HepG2 (cell line): ENCODE measurements around the gene KIAA1755. TPM values are rescaled to one million over a fixed set of nuclear protein-coding genes. Genes with fewer than 3 reads are reported as not detected.

Source experiments
- ATAC-seq: fragments of 200-7000 bp; cut with Tn5 transposase; 3 replicates; pipeline ENCODE4 v1.9.1; 2020; ENCODE audit warnings: mild to moderate bottlenecking, moderate library complexity
- BruUV-seq: library from RNA; stranded (reverse); fragments of 400-500 nt; replicated peaks from 2 replicates; lab custom pipeline; 2021; lab: Mats Ljungman, UMichigan
- CTCF ChIA-PET: fragments of 300-600 bp; formaldehyde crosslinking; extraction: SDS; loops from one replicate; lab custom pipeline; 2021; ENCODE audit warnings: low total read pairs, inconsistent platforms, low intra/inter-chr PET ratio; lab: Yijun Ruan, JAX
- POLR2A ChIA-PET: fragments of 350-600 bp; sonication (Branson Sonifier 250); formaldehyde crosslinking; loops from one replicate; lab custom pipeline; 2020; ENCODE audit warnings: antibody characterized with exemption, inconsistent platforms; lab: Yijun Ruan, JAX
- DNase-seq: peaks from one replicate; pipeline ENCODE4 v3.0.0-alpha.2; 2015; ENCODE audit warnings: low spot score
- FAIRE-seq: peaks from 3 replicates; lab custom pipeline; 2011; peaks lifted over from hg19 to GRCh38; lab: Jason Lieb, UNC
- H2AFZ ChIP-seq: one replicate; pipeline ENCODE4 v1.6.1; 2011; ENCODE audit warnings: low read length, inconsistent platforms
- H3K27ac ChIP-seq: fragments of 300-600 bp; 3 replicates; pipeline ENCODE4 v1.8.0; 2011; ENCODE audit warnings: mixed run types, mild to moderate bottlenecking, mixed read lengths, low read length, inconsistent platforms; ENCODE audit not compliant: insufficient read depth; ENCODE audit errors: extremely low read length
- H3K27me3 ChIP-seq, 2 experiments: fragments of 200-600 bp in 1 of 2; 2 replicates in 1 of 2; 3 replicates in 1 of 2; pipeline versions ENCODE4 v1.6.0 to v1.8.0; 2011; ENCODE audit warnings: low read length in 2 of 2, mild to moderate bottlenecking in 2 of 2, moderate library complexity in 2 of 2, inconsistent platforms in 1 of 2; ENCODE audit not compliant: insufficient read depth in 2 of 2, control insufficient read depth in 1 of 2
- H3K36me3 ChIP-seq, 2 experiments: fragments of 200-600 bp in 1 of 2; replicated peaks in 1 of 2; 2 replicates in 1 of 2; 3 replicates in 1 of 2; pipeline versions ENCODE4 v1.5.1 to v1.8.0; 2011; ENCODE audit warnings: low read length in 2 of 2, inconsistent platforms in 1 of 2; ENCODE audit not compliant: insufficient read depth in 2 of 2, control insufficient read depth in 1 of 2
- H3K4me1 ChIP-seq: 2 replicates; pipeline ENCODE4 v1.5.1; 2012; ENCODE audit warnings: low read length, inconsistent platforms; ENCODE audit not compliant: insufficient read depth
- H3K4me2 ChIP-seq: 2 replicates; pipeline ENCODE4 v1.6.0; 2011; ENCODE audit warnings: low read depth, low read length, inconsistent platforms
- H3K4me3 ChIP-seq, 3 experiments: fragments of 200-600 bp in 1 of 3; sonication (generic), shearing (Covaris generic) in 1 of 3; replicated peaks in 1 of 3; 2 replicates each; pipeline ENCODE4 v1.5.1; 2011 to 2016; ENCODE audit warnings: low read length in 3 of 3, inconsistent platforms in 2 of 3, low read depth in 2 of 3, mild to moderate bottlenecking in 2 of 3, control low read depth in 1 of 3, mixed read lengths in 1 of 3; ENCODE audit not compliant: insufficient read depth in 1 of 3
- H3K79me2 ChIP-seq: one replicate; pipeline ENCODE4 v1.6.1; 2011; ENCODE audit warnings: low read length, inconsistent platforms; ENCODE audit not compliant: insufficient read depth
- H3K9ac ChIP-seq: 2 replicates; pipeline ENCODE4 v1.6.0; 2011; ENCODE audit warnings: mild to moderate bottlenecking, low read depth, low read length, inconsistent platforms; ENCODE audit not compliant: insufficient read depth
- H3K9me3 ChIP-seq: 2 replicates; pipeline ENCODE4 v1.5.1; 2012; ENCODE audit warnings: mild to moderate bottlenecking, low read length
- H4K20me1 ChIP-seq: 2 replicates; pipeline ENCODE4 v1.6.0; 2011; ENCODE audit warnings: inconsistent platforms, mild to moderate bottlenecking, low read length, moderate library complexity; ENCODE audit not compliant: insufficient read depth
- EED ChIP-seq: sonication (generic); formaldehyde crosslinking; IDR thresholded peaks from 2 replicates; pipeline ENCODE4 v1.5.0; 2020; ENCODE audit warnings: mild to moderate bottlenecking, missing genetic modification reagents
- GATA4 ChIP-seq: sonication (generic); IDR thresholded peaks from 2 replicates; pipeline ENCODE4 v1.6.1; 2016; ENCODE audit warnings: antibody characterized with exemption, low read depth, borderline replicate concordance
- NFIC ChIP-seq: IDR thresholded peaks from 2 replicates; pipeline ENCODE4 v1.6.1; 2012; ENCODE audit warnings: mild to moderate bottlenecking, low read length, inconsistent platforms
- NR2C2 ChIP-seq: sonication (generic); formaldehyde crosslinking; IDR thresholded peaks from 2 replicates; pipeline ENCODE4 v1.4.0; 2020; ENCODE audit warnings: missing genetic modification reagents, mild to moderate bottlenecking, moderate library complexity, borderline replicate concordance
- SMARCE1 ChIP-seq: fragments of 450-650 bp; IDR thresholded peaks from 2 replicates; pipeline ENCODE4 v1.6.1; 2017; ENCODE audit warnings: borderline replicate concordance
- ZNF12 ChIP-seq: sonication (generic); formaldehyde crosslinking; IDR thresholded peaks from 2 replicates; pipeline ENCODE4 v1.5.0; 2020; ENCODE audit warnings: missing genetic modification reagents
- ZNF30 ChIP-seq: sonication (generic); formaldehyde crosslinking; IDR thresholded peaks from 2 replicates; pipeline ENCODE4 v1.5.0; 2020; ENCODE audit warnings: mild to moderate bottlenecking, missing genetic modification reagents
- WGBS: methylation state at CpG from one replicate; pipeline ENCODE4 v1.1.6; 2017; ENCODE audit warnings: low lambda C conversion rate; 5-methylcytosine and 5-hydroxymethylcytosine counted together
- in situ Hi-C: cut with HindIII; loops from 2 replicates; pipeline ENCODE4 v1.10.0; 2017; ENCODE audit warnings: low pct_unique_long_range_greater_than_20kb; ENCODE audit not compliant: extremely low pct_ligation_motif_present
- intact Hi-C: fragments of 100-400 bp; cut with micrococcal nuclease; formaldehyde crosslinking; loops from one replicate; pipeline ENCODE4 v1.10.0; 2022; ENCODE audit not compliant: unreplicated experiment
- polyA plus RNA-seq, 8 experiments: library from polyadenylated mRNA; depleted of rRNA in 3 of 8; stranded (reverse) in 7 of 8; unstranded in 1 of 8; fragments of >200 nt; fragmentation: Illumina TruSeq in 4 of 8; extraction: Trizol in 4 of 8; gene quantifications; 2 replicates each; pipeline versions ENCODE4 v1.2.1 to v1.2.3, GENCODE V29; 2011 to 2016; ENCODE audit warnings: low read depth in 4 of 8, missing spikeins in 1 of 8, mixed read lengths in 1 of 8; ENCODE audit not compliant: insufficient read depth in 1 of 8
- total RNA-seq, 5 experiments: library from RNA; depleted of rRNA; stranded (reverse); fragments of >200 nt; fragmentation: Illumina TruSeq; extraction: Trizol; gene quantifications; 2 replicates each; pipeline ENCODE4 v1.2.3, GENCODE V29; 2016; ENCODE audit warnings: low read depth in 1 of 5
- TF ChIP-seq, protein P1 (sequence below): sonication (generic); formaldehyde crosslinking; conservative IDR thresholded peaks from 2 replicates; pipeline ENCODE4 v1.5.0; 2020; ENCODE audit warnings: missing genetic modification reagents
- TF ChIP-seq, protein P2 (sequence below): sonication (generic); formaldehyde crosslinking; IDR thresholded peaks from 2 replicates; pipeline ENCODE4 v1.9.0; 2021; ENCODE audit warnings: missing genetic modification reagents, borderline replicate concordance
- TF ChIP-seq, protein P3 (sequence below): sonication (generic); formaldehyde crosslinking; conservative IDR thresholded peaks from 2 replicates; pipeline ENCODE4 v1.4.0; 2020; ENCODE audit warnings: missing genetic modification reagents
- TF ChIP-seq, protein P4 (sequence below): sonication (generic); formaldehyde crosslinking; IDR thresholded peaks from 2 replicates; pipeline ENCODE4 v1.4.0; 2020; ENCODE audit warnings: mild to moderate bottlenecking, missing genetic modification reagents
- TF ChIP-seq, protein P5 (sequence below): fragments of 450-650 bp; IDR thresholded peaks from 2 replicates; pipeline ENCODE4 v1.6.1; 2016

Gene KIAA1755
- total and polyA plus RNA-seq, 2 of the 13 experiments (the other 11 are each of a cell fraction or from before 2014, with no cell fraction given): 0.04 TPM; not detected in 1

DNA sequence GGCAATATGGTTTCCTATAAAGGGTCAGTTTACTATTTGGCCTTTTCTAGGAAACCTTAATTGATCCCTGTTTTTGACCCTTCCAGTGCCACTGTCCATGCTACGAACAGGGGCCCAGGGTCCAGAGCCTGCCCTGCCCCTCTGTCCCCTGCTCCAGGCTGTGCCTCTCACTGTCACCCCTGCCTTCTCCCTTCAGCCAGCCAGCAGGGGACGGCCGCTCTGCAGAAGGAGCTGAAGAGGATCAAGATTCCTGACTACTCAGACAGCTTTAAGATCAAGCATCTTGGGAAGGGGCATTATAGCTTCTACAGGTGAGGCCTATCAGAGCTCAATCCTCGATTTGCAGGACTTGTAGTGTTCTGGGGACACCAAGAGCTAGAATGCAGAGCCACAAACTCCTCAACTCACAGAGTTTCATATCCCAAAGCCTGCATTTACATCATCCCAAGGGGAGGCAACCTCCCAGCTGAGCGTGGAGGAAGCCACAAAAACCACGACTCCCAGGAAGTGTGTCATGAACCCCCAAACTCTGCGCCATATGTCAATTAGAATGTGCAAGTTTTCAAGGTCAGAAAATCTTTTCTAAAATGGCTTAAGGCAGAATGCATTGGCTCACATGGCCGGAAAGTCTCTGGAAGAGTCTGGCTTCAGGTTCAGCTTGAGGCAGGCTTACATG lies 47.0 kb upstream of the KIAA1755 start (continued):
- no peak for TF ChIP-seq NR2C2
- TF ChIP-seq NFIC: no peak
- TF ChIP-seq ZNF30 (CRISPR knock-in tag): no peak

DNA sequence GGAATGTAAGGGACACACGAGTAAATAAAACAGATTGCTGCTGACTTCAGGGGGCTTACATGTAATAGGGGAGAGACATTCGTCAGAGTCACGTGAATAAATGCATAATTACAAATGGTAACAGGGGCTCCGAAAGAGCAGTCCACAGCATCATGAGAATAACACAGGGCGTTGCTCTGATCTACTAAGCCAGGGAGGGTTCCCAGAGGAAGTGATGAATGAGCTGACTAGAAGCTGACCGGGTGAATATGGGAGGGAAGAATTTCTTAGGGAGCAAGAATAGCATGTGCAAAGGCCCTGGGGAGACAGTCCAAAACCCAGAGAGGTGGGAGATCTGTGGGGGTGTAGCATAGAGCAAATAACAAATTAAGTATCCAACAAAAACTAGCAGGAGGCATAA lies 45.8 kb upstream of the KIAA1755 start:
- in situ Hi-C loops (no loop called here), intact Hi-C loops (no loop called here)
- no peak overlapping the region for H3K9ac ChIP-seq
- ChIA-PET POLR2A (no interaction called here), CTCF (no interaction called here)
- DNase-seq (no peak), ATAC-seq (no peak), FAIRE-seq (no peak)
- no TSS peak for BruUV-seq
- no peaks in the 10 kb centered on the region for H4K20me1 ChIP-seq
- H3K27ac ChIP-seq: no peak overlapping the region
- H3K79me2 ChIP-seq: no peaks in the 10 kb centered on the region
- H3K27me3 ChIP-seq: peaks cover 2 to 20% of the 10 kb centered on the region in 2 experiments; a peak in 2 of 5 replicates
- 29% methylated on average over 6 of the region's 6 CpGs for WGBS
- H3K4me1 ChIP-seq: no peaks in the 10 kb centered on the region
- H3K4me3 ChIP-seq: no peak overlapping the region
- no peaks in the 10 kb centered on the region for H3K9me3 ChIP-seq
- no peaks in the 10 kb centered on the region for H3K36me3 ChIP-seq
- no peak overlapping the region for H2AFZ ChIP-seq
- no peak overlapping the region for H3K4me2 ChIP-seq
- TF ChIP-seq GATA4: no peak
- TF ChIP-seq, protein P1, sequence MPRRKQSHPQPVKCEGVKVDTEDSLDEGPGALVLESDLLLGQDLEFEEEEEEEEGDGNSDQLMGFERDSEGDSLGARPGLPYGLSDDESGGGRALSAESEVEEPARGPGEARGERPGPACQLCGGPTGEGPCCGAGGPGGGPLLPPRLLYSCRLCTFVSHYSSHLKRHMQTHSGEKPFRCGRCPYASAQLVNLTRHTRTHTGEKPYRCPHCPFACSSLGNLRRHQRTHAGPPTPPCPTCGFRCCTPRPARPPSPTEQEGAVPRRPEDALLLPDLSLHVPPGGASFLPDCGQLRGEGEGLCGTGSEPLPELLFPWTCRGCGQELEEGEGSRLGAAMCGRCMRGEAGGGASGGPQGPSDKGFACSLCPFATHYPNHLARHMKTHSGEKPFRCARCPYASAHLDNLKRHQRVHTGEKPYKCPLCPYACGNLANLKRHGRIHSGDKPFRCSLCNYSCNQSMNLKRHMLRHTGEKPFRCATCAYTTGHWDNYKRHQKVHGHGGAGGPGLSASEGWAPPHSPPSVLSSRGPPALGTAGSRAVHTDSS (CRISPR knock-in tag): no peak
- TF ChIP-seq, protein P2, sequence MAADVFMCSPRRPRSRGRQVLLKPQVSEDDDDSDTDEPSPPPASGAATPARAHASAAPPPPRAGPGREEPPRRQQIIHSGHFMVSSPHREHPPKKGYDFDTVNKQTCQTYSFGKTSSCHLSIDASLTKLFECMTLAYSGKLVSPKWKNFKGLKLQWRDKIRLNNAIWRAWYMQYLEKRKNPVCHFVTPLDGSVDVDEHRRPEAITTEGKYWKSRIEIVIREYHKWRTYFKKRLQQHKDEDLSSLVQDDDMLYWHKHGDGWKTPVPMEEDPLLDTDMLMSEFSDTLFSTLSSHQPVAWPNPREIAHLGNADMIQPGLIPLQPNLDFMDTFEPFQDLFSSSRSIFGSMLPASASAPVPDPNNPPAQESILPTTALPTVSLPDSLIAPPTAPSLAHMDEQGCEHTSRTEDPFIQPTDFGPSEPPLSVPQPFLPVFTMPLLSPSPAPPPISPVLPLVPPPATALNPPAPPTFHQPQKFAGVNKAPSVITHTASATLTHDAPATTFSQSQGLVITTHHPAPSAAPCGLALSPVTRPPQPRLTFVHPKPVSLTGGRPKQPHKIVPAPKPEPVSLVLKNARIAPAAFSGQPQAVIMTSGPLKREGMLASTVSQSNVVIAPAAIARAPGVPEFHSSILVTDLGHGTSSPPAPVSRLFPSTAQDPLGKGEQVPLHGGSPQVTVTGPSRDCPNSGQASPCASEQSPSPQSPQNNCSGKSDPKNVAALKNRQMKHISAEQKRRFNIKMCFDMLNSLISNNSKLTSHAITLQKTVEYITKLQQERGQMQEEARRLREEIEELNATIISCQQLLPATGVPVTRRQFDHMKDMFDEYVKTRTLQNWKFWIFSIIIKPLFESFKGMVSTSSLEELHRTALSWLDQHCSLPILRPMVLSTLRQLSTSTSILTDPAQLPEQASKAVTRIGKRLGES (CRISPR knock-in tag): no peak
- TF ChIP-seq EED: no peak
- TF ChIP-seq, protein P3, sequence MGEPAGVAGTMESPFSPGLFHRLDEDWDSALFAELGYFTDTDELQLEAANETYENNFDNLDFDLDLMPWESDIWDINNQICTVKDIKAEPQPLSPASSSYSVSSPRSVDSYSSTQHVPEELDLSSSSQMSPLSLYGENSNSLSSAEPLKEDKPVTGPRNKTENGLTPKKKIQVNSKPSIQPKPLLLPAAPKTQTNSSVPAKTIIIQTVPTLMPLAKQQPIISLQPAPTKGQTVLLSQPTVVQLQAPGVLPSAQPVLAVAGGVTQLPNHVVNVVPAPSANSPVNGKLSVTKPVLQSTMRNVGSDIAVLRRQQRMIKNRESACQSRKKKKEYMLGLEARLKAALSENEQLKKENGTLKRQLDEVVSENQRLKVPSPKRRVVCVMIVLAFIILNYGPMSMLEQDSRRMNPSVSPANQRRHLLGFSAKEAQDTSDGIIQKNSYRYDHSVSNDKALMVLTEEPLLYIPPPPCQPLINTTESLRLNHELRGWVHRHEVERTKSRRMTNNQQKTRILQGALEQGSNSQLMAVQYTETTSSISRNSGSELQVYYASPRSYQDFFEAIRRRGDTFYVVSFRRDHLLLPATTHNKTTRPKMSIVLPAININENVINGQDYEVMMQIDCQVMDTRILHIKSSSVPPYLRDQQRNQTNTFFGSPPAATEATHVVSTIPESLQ (CRISPR knock-in tag): no peak
- TF ChIP-seq, protein P4, sequence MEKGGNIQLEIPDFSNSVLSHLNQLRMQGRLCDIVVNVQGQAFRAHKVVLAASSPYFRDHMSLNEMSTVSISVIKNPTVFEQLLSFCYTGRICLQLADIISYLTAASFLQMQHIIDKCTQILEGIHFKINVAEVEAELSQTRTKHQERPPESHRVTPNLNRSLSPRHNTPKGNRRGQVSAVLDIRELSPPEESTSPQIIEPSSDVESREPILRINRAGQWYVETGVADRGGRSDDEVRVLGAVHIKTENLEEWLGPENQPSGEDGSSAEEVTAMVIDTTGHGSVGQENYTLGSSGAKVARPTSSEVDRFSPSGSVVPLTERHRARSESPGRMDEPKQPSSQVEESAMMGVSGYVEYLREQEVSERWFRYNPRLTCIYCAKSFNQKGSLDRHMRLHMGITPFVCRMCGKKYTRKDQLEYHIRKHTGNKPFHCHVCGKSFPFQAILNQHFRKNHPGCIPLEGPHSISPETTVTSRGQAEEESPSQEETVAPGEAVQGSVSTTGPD (CRISPR knock-in tag): no peak
- no peak for TF ChIP-seq ZNF12 (CRISPR knock-in tag)
- TF ChIP-seq, protein P5, sequence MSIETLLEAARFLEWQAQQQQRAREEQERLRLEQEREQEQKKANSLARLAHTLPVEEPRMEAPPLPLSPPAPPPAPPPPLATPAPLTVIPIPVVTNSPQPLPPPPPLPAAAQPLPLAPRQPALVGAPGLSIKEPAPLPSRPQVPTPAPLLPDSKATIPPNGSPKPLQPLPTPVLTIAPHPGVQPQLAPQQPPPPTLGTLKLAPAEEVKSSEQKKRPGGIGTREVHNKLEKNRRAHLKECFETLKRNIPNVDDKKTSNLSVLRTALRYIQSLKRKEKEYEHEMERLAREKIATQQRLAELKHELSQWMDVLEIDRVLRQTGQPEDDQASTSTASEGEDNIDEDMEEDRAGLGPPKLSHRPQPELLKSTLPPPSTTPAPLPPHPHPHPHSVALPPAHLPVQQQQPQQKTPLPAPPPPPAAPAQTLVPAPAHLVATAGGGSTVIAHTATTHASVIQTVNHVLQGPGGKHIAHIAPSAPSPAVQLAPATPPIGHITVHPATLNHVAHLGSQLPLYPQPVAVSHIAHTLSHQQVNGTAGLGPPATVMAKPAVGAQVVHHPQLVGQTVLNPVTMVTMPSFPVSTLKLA: no peak
- no peak for TF ChIP-seq SMARCE1
